Cardiac septum (tissue), 1 donor: Measurements from ENCODE around the gene SWT1. TPM values are rescaled to one million over a fixed set of nuclear protein-coding genes. Genes with fewer than 3 reads are reported as not detected.

Experiments
- DNase-seq: peaks from one replicate; pipeline ENCODE4 v3.0.0-alpha.2; 2020; ENCODE audit warnings: low spot score
- intact Hi-C: fragments of 100-400 bp; cut with DNase I; formaldehyde crosslinking; loops from one replicate; pipeline ENCODE4 v1.14.0; 2022
- long read RNA-seq: library from polyadenylated mRNA; unstranded; transcript quantifications from one replicate; pipeline ENCODE4 v2.0.0, GENCODE V29; 2021
- total RNA-seq: library from RNA; stranded (reverse); fragmentation: NEBNext Ultra II Directional; extraction: Animal tissue kit (Norgen Biotek cat#: 25700); gene quantifications from one replicate; pipeline ENCODE4 v1.2.1, GENCODE V29; 2021
- donor health status: DM: no; HTN: no; CAD: no.

Gene SWT1
- 5.3 TPM for total RNA-seq
- long read RNA-seq, partial matches to known transcripts = 2 of 5 reads
- long read RNA-seq, other reads (novel, unspliced or antisense) = 3 of 5 reads

GRCh38 chr1:185156854-185157598 is at the start of gene SWT1, which contains the start of gene TRMT1L:
Gene SWT1 (plus strand): TSS chr1:185157167. CDS start chr1:185160842, 3,675 bp downstream.
Gene TRMT1L (minus strand): TSS chr1:185156953. CDS start chr1:185156712, 241 bp downstream.
- peak; percentile 99 for DNase-seq
- intact Hi-C loops = loop anchor here (1.0 to 5.0 kb wide), 6 partner anchors 112 to 1220 kb away; partner anchors contain the start of genes IVNS1ABP, NIBAN1, ODR4 and RNF2

DNA sequence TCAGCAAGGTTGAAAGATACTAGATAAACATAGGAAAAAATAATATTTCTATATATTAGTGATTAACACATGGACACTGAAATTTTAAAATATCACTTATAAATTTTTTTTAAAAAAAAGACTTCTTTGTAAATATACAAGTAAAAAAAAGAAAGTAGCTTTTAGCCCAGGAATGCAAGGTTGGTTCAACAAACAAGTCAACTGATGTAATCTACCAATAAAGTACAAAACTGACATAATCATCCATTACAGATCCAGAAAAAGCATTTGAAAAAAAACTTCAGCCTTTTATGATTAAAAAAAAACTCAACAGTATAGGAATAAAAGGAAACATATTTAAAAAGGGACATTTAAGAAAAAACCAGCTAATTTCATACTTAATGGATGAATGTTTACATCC is 48.6 kb upstream of the SWT1 start:
- intact Hi-C loops = no loop called here
- DNase-seq = no peak

DNA sequence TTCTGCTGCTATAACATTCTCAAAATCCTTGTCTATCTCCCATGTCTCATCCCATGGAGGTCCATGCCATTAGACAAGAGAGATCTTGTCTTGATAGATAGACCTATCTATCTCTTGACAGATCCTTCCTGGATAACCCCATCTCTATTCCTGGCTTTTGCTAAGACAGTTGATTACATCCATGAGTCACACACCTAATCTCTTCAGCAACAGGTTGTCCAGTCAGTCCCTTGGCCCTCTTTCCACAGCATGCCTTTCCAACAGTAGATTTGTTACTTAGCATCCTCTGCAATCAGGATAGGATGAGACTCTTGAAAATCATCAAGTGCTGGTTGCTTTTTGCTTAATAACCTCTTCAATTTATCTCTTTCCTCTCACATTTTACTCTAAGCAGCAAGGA is 46.8 kb upstream of the SWT1 start:
- no peak for DNase-seq

DNA sequence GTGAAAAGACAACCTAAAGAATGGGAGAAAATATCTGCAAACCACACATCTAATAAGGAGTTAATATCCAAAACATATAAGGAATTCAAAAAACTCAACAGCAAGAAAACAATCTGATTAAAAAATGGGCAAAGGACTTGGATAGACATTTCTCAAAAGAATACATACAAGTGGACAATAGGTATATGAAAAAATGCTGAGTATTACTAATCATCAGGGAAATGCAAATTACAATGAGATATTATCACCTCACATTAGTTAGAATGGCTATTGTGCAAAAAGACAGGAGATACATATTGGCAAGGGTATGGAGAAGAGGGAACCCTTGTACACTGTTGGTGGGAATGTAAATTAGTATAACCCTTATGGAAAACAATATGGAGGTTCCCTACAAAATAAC is 45.1 kb upstream of the SWT1 start:
- DNase-seq = no peak
- intact Hi-C loops = no loop called here

More for the DNA sequence above, 46.8 kb upstream of the SWT1 start:
- intact Hi-C loops = no loop called here

DNA sequence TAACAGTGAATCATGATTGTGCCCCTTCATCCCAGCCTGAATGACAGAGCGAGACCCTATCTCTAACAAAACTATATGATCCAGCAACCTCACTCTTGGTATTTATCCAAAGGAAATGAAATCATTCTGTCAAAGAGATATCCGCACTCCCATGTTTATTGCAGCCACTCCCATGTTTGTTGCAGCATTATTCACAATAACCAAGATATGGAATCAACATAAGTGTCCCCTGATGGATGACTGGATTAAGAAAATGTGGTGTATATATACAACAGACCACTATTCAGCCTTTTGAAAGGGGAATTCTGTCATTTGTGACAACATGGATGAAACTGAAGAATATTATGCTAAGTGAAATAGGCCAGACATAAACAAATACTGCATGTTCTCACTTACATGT is 44.6 kb upstream of the SWT1 start:
- intact Hi-C loops = no loop called here
- no peak for DNase-seq

DNA sequence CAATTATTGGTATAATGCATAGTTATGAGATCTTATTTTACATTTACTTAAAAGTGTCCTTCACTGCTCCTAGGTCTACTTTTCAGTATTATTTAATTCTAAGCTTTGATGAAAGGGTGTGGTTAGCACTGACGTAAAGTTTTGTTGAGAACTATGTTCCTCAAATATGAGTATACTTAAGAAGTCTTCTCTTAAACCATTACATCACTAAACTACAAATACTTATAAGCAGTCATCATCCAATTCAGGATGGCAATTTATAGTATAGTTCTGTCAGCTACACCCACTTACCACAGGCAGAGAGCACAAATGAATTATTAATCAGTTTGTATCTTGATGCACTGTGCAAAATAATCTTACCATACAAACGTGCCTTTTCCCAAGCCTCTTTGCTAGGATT is 27.3 kb upstream of the SWT1 start:
- intact Hi-C loops = no loop called here
- no peak for DNase-seq

- intact Hi-C loops = no loop called here
- DNase-seq = no peak
These were observed 24.4 kb upstream of the SWT1 start for GRCh38 chr1:185132534-185132933.

- intact Hi-C loops = no loop called here
- DNase-seq = no peak
These were observed 18.9 kb upstream of the SWT1 start for GRCh38 chr1:185137896-185138545.

- intact Hi-C loops = no loop called here
- no peak for DNase-seq
These were observed 17.7 kb upstream of the SWT1 start for GRCh38 chr1:185139246-185139645.

DNA sequence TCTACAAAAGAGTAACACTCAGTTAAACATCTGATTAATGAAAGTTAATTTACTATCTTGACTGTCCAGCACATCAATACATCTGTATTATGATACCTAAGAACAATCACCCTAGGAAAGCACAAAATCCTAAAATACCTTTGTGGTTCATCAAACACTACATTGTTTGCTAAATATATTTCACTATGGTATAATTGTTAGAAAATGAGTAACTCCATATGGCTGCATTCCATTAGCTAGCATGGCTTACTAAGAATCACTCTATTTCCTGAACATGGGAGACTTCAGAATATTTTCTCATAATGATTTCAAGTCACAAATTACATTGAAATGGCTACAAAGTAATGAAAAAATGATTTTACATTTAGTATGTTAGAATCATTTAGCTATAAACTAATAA is 12.7 kb upstream of the SWT1 start:
- DNase-seq = no peak
- intact Hi-C loops = no loop called here

DNA sequence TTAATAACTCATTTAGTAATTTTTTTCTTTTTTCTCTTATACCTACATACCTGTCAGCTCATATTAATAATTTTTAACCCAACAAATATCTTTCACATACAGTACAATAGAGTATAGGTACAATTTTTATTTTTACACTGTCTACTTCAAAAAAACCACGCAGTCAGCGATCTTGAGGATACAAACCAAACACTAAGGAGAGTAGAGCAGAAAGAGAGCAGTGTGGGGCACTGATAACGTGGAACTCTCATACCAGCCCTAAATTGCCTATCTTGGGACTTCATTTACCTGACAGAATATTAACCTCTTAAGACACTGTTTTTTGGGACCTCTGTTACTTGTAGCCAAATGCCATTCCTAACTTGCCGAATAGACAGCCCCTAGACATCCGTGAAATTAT is 5.8 kb upstream of the SWT1 start:
- intact Hi-C loops = no loop called here
- DNase-seq = no peak

GRCh38 chr1:185152187-185152767 is 4.7 kb upstream of the SWT1 start:
- DNase-seq = no peak

DNA sequence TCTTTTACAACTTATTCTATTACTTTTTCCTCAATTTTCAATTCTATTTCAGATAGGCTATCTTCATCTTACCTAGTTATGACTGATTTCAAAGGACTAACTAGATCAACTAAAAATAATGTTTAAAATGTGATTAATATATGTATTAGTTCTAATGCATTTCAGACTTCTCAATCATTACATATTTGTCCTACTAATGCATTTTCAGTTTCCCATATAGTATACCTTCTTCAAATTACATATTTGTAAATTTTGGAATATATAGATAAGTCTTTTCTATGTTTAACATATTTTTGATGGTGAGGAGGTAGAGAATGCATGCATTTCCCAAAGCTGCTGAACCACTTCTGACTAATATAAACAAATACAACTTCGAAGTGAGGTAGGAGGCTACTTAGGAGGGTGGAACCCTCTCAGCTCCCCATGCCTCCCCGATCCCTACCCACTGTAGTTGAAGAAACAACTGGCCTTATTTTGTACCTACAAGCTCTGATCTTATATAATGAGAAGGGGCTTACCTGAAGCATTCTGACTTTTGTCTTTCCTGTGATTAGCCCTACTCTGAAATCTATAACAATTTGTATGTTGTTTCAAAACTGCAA is 2.0 kb upstream of the SWT1 start:
- no peak for DNase-seq
- intact Hi-C loops = loop anchor here (5.0 kb wide), 4 partner anchors 162 to 1222 kb away; partner anchors contain the start of genes IVNS1ABP, NIBAN1, ODR4 and TPR

More at GRCh38 chr1:185152187-185152767, 4.7 kb upstream of the SWT1 start:
- intact Hi-C loops = no loop called here

- no peak for DNase-seq
- intact Hi-C loops = loop anchor here (1.0 to 5.0 kb wide), 6 partner anchors 111 to 1222 kb away; partner anchors contain the start of genes IVNS1ABP, NIBAN1, ODR4 and RNF2
These were observed 1.2 kb upstream of the SWT1 start for GRCh38 chr1:185155600-185156287.

- DNase-seq = no peak
- intact Hi-C loops = loop anchor here (1.0 to 5.0 kb wide), 6 partner anchors 112 to 1221 kb away; partner anchors contain the start of genes IVNS1ABP, NIBAN1, ODR4 and RNF2
These were observed 596 bp upstream of the SWT1 start for GRCh38 chr1:185156288-185156853.

DNA sequence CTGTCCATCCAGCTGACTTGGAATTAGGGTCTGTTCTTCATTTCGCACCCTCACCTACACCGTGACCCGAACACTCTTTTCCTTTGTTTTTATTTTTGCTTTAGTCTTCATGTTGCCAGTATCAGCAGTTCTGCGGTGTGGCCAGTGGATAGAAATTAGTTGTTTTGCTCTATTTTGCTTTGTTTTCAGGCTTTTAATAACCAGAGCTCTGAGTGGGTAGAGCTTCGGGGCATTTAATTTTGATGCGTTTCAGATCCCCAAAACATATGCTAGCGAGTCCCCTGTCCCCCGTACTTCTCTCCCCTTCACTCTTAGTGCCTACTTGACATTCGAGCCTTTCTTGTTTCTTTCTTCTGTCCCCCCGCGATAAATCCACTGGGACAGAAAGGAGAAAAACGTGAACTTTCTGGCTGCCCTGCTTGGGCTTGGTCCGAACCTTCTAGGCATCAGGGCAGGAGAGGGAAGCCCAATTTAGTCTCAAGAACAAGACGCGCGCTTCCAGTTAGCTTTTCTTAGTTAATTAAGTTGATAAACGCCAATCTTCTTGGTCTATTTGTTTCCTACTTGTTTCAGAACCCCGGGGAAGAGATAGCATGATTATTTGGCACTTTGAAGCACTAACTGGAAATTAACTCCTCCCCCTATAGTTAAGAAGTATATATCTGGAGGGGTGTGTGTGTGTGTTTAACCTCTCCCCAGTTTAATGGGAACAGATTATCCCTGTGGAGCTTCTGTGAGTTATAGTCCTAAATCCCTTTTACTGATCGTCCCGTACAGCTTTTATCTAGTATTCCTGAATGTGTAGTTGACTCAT is 839 bp downstream of the SWT1 start:
- intact Hi-C loops = loop anchor here (2.0 to 5.0 kb wide), 5 partner anchors 113 to 1219 kb away; partner anchors contain the start of genes IVNS1ABP, NIBAN1, ODR4 and RNF2
- DNase-seq = no peak

DNA sequence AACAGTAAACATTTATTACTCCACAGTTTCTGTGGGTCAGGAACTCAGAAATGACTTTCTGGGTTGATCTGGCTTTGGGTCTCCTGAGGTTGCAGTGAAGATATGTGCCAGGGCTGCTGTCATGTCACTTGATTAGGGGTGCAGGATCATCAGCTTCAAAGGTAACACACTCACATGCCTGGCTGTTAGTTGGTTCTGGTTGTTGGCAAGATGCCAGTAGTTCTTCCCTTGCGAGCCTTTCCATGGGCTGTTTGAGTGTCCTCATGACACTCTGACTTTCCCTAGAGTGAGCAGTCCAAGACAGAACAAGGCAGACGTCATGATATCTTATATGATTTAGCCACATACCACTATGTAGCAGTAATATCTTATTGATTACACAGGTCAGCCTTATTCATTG is 1.8 kb downstream of the SWT1 start:
- intact Hi-C loops = loop anchor here (5.0 kb wide), 4 partner anchors 159 to 1219 kb away; partner anchors contain the start of genes IVNS1ABP, NIBAN1, ODR4 and TPR
- DNase-seq = no peak

GRCh38 chr1:185159966-185160365 is 3.0 kb downstream of the SWT1 start:
- intact Hi-C loops = loop anchor here (5.0 kb wide), 4 partner anchors 157 to 1217 kb away; partner anchors contain the start of genes IVNS1ABP, NIBAN1, ODR4 and TPR

More at GRCh38 chr1:185159966-185160365, 3.0 kb downstream of the SWT1 start:
- DNase-seq = no peak
